BJ (cell line): ENCODE measurements around the gene HSD11B2. TPM values are rescaled to one million over a fixed set of nuclear protein-coding genes. Genes with fewer than 3 reads are reported as not detected.
A peak's percentile ranks its signal among the peaks of the same experiment; 100 is the strongest.

Source experiments
- CTCF ChIA-PET: fragments of 350-600 bp; formaldehyde crosslinking; extraction: SDS; loops from one replicate; lab custom pipeline; 2021; ENCODE audit warnings: antibody characterized with exemption, inconsistent platforms; lab: Yijun Ruan, JAX
- POLR2A ChIA-PET: fragments of 300-600 bp; sonication (Branson Sonifier 250); formaldehyde crosslinking; extraction: SDS; loops from one replicate; lab custom pipeline; 2021; ENCODE audit warnings: antibody characterized with exemption; lab: Charles Lee
- DNase-seq: peaks from one replicate; pipeline ENCODE4 v3.0.0-alpha.2; 2011; ENCODE audit warnings: low read depth
- H3K27me3 ChIP-seq: 2 replicates; pipeline ENCODE4 v1.6.0; 2011; ENCODE audit warnings: low read length; ENCODE audit not compliant: control insufficient read depth, insufficient read depth
- H3K36me3 ChIP-seq: 2 replicates; pipeline ENCODE4 v1.5.1; 2011; ENCODE audit warnings: low read length; ENCODE audit not compliant: control insufficient read depth, insufficient read depth
- H3K4me3 ChIP-seq: 2 replicates; pipeline ENCODE4 v1.5.1; 2011; ENCODE audit warnings: low read depth, mild to moderate bottlenecking, control low read depth, low read length
- CTCF ChIP-seq: IDR thresholded peaks from 2 replicates; pipeline ENCODE4 v1.5.1; 2011; ENCODE audit warnings: low read depth, mild to moderate bottlenecking, control low read depth, inconsistent platforms, low read length, moderate library complexity; ENCODE audit not compliant: insufficient read depth
- polyA plus RNA-seq: library from polyadenylated mRNA; depleted of rRNA; stranded (reverse); fragments of >200 nt; gene quantifications from 2 replicates; pipeline ENCODE4 v1.2.3, GENCODE V29; 2011

The HSD11B2 gene
- polyA plus RNA-seq, 1 experiment, result 0.07 TPM

GRCh38 chr16:67421030-67421429 is 9.9 kb upstream of the HSD11B2 start:
- CTCF ChIA-PET, result interaction anchor here (0.7 to 10.5 kb wide), 2 partner anchors 43 to 60 kb away, joined by 3 to 276 read pairs; partner anchors contain the start of gene ATP6V0D1
- no peaks in the 10 kb centered on the region for H3K36me3 ChIP-seq
- POLR2A ChIA-PET, result interaction anchor here (0.6 kb wide), 1 partner anchor 391 kb away, joined by 8 read pairs; no protein-coding TSS in a partner anchor
- no peak for TF ChIP-seq CTCF
- no peak overlapping the region for H3K4me3 ChIP-seq
- no peak for DNase-seq
- peaks cover 12% of the 10 kb centered on the region for H3K27me3 ChIP-seq

- ChIA-PET CTCF (interaction anchor here (10.5 kb wide), 1 partner anchor 41 kb away, joined by 276 read pairs; no protein-coding TSS in a partner anchor), POLR2A (no interaction called here)
- no peak for TF ChIP-seq CTCF
- Histone ChIP-seq H3K27me3 (peaks cover 18% of the 10 kb centered on the region), H3K4me3 (no peak overlapping the region), H3K36me3 (no peaks in the 10 kb centered on the region)
- no peak for DNase-seq
Measured at GRCh38 chr16:67423015-67423414, 7.9 kb upstream of the HSD11B2 start.

- DNase-seq, result no peak
- POLR2A ChIA-PET, result no interaction called here
Measured at GRCh38 chr16:67423611-67424260, 7.2 kb upstream of the HSD11B2 start.

DNA sequence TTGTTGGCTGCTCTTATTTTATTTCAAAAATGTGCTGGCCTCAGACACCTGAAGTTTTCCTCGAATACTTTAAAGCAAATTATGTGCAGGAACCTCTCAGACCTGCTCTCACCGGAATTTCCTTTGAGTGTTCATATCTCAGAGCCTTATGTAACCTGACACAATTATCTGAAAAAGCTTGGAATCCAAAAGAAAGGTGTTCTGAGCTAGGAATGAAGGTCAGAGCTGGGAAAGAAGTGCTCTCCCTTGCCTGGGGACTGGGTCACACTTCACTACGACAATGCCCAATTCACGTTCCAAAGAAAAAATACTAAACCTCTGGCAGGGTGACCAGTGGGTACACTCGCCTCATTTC is 6.7 kb upstream of the HSD11B2 start:
- no peak overlapping the region for H3K4me3 ChIP-seq
- no peak for DNase-seq
- peaks cover 22% of the 10 kb centered on the region for H3K27me3 ChIP-seq
- TF ChIP-seq CTCF, result no peak
- H3K36me3 ChIP-seq, result no peaks in the 10 kb centered on the region
- ChIA-PET CTCF (interaction anchor here (1.1 to 10.5 kb wide), 5 partner anchors 9 to 56 kb away, joined by 3 to 276 read pairs (median 48); partner anchors contain the start of genes ATP6V0D1 and ZDHHC1), POLR2A (no interaction called here)

More at GRCh38 chr16:67423611-67424260, 7.2 kb upstream of the HSD11B2 start:
- TF ChIP-seq CTCF, result no peak
- Histone ChIP-seq H3K27me3 (peaks cover 18% of the 10 kb centered on the region), H3K36me3 (no peaks in the 10 kb centered on the region), H3K4me3 (no peak overlapping the region)
- CTCF ChIA-PET, result interaction anchor here (1.1 to 10.5 kb wide), 5 partner anchors 9 to 56 kb away, joined by 3 to 276 read pairs (median 48); partner anchors contain the start of genes ATP6V0D1 and ZDHHC1

GRCh38 chr16:67425061-67425460 is 5.9 kb upstream of the HSD11B2 start:
- H3K27me3 ChIP-seq, result peaks cover 30% of the 10 kb centered on the region
- CTCF ChIA-PET, result interaction anchor here (1.4 to 10.5 kb wide), 6 partner anchors 10 to 164 kb away, joined by 3 to 276 read pairs (median 37); partner anchors contain the start of genes ATP6V0D1 and ZDHHC1
- no peak overlapping the region for H3K4me3 ChIP-seq
- POLR2A ChIA-PET, result no interaction called here
- H3K36me3 ChIP-seq, result no peaks in the 10 kb centered on the region
- no peak for DNase-seq
- 0 out of 2 replicates have a peak, but pooled peaks have one; percentile 8 for TF ChIP-seq CTCF
